Hematopoietic multipotent progenitor cell treated with erythropoietin and hydrocortisone succinate and interleukin-3 and kit ligand, for 4 days (in vitro differentiated cells): ENCODE results near the gene ZNF555.
"Not testable (repeated sequence)": the region's sequence is repeated elsewhere in the genome, so short reads cannot be mapped to it uniquely, and the experiment has no call there.

Experiments used
- DNase-seq: peaks from one replicate; pipeline ENCODE4 v3.0.0-alpha.2; 2015

ZNF555 gene

DNA sequence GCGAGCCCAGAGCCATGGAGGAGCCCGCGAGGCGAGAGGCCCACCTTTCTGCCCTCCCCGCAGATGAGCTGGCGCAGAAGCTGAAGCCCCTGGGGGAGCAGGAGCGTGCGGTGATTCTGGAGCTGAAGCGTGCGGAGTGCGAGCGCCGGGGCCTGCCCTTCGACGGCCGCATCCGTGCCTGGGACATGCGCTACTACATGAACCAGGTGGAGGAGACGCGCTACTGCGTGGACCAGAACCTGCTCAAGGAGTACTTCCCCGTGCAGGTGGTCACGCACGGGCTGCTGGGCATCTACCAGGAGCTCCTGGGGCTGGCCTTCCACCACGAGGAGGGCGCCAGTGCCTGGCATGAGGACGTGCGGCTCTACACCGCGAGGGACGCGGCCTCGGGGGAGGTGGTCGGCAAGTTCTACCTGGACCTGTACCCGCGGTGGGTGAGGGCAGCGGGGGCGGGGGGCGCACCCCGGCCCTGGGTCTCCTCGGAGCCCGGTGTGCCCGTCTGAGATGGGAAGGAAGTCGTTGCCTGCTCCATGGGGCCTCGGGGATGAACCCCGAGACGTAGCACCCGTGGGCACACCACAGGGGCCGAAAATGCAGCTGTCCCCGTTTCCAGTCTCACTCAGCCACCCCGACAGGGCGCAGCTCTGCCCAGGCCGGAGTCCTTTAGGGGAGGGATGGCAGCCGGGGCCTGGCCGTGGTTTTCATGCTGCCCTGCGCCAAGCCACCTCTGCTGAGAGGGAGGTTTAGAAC is 33.7 kb upstream of the ZNF555 start:
- no peak for DNase-seq

DNA sequence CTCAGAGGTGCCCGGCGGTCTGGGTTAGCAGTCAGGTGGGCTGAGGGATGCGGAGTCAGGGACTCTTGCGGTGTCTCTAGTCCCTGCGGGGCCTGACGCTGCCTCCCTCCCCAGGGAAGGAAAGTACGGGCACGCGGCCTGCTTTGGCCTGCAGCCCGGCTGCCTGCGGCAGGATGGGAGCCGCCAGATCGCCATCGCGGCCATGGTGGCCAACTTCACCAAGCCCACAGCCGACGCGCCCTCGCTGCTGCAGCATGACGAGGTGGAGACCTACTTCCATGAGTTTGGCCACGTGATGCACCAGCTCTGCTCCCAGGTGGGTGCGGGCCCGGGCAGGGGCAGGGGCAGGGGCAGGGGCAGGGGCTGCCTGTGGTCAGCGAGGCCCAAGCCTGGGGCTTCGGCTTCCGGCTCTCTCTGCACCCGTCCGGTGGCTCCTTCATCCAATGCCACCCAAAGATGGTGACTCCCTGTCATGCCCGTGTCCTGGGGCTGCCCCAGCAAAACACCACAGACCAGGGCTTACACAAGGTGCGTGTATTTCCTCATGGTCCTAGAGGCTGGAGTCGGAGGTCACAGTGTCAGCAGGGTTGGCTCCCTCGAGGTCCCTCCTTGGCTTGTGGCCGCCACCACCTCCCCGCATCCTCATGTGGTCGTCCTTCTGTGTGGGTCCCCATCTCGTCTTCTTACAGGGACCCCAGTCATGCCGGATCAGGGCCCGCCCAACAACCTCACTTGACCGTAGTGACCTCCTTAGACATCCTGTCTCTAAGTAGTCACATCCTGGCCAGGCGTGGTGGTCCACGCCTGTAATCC is 32.9 kb upstream of the ZNF555 start:
- no peak for DNase-seq

DNA sequence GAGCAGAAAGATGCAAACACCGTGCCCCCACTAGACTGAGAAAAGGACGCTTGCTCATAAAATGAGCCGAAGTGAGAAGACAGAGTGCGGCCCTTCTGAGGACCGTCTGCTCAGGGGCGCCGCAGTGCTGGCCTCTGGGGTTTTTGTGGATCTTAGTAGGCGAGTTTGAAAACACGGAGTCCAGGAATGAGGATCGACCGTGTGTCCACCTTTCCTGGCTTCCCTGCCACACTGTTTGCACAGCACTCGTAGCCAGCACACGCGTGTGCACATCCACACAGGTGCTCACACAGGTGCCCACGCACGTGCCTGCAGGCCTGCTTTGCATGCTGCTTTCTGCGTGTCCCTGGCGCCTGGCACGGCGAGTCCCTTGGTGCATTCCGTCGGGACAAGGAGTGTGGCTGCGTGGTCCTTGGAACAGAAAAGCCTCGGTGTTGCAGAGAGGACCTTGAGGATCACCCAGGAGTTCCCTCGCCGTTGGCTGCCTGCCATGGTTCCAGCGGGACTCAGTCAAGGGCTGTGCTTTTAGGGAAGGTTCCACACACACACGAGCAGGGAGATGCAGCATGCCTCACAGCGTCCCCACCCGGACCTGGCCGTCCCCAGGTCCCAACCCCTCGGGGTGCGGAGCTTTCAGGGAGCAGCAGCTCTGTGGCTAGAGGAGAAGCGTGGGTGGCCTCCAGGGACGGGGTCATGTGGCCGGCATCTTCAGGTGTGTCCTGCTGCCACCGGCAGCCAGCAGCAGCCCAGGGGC is 31.7 kb upstream of the ZNF555 start:
- DNase-seq = no peak

DNA sequence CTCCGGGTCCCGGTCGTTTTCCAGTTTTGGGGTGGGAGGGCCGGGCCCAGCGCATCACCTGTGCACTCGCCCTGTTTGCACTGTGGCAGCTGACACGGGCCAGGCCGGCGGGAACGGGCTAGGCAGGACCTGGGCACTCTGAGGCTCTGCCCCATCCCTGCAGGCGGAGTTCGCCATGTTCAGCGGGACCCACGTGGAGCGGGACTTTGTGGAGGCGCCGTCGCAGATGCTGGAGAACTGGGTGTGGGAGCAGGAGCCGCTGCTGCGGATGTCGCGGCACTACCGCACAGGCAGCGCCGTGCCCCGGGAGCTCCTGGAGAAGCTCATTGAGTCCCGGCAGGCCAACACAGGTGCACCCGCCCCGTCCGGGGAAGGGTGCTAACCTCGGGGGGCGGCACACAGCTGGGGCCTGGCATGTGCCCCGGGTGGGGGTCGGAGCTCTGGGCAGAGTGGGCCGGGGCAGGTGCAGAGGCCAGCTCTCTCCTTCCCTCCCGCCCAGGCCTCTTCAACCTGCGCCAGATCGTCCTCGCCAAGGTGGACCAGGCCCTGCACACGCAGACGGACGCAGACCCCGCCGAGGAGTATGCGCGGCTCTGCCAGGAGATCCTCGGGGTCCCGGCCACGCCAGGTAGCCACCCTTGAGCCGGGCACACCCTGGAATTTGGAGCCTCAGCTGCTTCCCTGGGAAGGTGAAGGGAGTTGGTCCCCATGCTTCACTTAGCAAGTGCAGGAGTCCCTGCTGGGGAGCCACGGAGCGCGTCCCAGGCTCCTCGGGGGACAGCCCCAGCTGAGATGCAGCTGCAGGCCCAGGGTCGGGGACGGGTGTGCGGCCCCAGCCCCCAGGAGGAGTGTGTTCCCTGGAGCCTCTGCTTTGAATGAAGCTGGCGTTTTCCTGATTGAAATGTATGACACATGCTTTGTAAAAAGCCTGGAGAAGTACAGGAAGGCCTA is 30.9 kb upstream of the ZNF555 start:
- DNase-seq = no peak

DNA sequence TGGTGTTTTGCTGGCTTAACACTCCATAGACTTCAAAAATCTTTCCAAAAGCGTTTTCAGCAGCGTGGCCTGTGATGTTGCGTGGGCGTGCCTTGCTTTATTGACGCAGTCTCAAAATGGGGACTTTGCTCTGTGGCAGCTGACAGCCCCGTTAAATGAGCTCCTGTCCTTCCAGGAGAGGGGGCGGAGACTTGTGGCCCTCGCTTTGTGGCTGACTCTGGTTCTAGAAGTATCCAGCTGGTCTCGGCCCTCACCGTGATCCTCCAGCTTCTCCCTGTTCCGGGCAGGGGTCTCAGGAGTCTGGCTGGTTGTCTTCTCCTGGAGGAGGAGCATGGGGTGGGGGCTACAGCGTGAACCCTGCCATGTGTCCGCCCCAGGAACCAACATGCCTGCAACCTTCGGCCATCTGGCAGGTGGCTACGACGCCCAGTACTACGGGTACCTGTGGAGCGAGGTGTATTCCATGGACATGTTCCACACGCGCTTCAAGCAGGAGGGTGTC is 30.0 kb upstream of the ZNF555 start:
- no peak for DNase-seq

DNA sequence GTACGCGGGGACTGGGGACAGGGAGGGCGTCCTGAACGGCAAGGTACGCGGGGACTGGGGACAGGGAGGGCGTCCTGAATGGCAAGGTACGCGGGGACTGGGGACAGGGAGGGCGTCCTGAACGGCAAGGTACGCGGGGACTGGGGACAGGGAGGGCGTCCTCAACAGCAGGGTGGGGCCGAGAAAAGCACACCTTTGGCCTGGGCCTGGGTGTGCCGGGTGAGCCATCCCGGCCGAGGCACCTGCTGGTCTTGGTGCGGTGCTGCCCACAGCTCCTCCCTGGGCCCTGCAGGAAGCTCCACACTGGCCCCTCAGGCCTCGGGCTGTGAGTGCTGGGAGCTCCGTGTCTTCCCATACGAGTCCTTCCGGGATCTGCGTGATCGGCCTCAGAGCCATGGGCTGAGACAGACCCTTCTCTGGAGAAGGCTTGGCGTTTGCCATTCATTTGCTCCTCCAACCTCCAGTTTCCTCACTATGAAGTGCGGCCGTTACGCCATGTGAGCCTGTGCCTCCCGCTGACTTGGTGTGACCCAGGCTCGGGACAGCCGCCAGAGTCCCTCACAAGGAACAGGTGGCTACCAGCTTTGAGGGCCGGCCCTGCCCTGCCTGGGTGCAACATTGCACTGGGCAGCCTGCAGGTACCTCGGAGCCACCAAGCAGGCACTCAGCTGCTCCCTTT is 29.4 kb upstream of the ZNF555 start:
- DNase-seq = no peak

DNA sequence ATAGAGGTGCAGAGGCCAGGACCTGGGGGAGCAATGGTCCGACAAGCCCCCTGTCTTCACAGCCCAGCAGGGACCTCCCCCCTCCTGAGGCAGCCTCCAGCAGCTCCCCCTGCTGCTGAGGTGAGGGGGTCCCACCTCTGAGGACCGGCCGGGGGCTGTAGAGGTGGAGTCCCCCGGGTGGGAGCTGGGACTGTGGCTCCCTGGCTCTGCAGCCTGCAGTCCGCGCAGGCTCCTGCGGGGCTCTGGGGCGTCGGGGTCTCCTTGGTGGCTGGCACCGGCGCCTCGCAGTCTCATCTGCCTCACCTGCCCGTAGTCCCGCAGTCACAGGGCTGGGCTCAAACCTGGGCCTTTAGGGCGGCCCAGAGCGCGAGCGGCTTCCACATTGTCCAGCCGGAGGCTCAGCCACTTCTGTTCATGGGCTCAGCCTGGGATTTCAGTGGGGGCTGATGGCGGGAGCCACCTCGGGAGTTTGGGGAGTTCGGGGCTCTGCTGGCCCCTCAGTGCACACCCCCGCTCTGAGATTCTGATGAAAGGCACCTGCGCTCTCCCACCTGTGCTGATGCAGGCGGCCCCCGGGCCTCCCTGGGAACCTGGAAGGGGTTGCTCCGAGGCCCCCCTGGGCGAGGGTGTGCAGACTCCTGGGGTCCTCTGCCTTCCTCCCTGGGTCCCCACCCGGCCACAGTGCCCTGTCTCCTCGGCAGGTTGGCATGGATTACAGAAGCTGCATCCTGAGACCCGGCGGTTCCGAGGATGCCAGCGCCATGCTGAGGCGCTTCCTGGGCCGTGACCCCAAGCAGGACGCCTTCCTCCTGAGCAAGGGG is 28.7 kb upstream of the ZNF555 start:
- no peak for DNase-seq

DNA sequence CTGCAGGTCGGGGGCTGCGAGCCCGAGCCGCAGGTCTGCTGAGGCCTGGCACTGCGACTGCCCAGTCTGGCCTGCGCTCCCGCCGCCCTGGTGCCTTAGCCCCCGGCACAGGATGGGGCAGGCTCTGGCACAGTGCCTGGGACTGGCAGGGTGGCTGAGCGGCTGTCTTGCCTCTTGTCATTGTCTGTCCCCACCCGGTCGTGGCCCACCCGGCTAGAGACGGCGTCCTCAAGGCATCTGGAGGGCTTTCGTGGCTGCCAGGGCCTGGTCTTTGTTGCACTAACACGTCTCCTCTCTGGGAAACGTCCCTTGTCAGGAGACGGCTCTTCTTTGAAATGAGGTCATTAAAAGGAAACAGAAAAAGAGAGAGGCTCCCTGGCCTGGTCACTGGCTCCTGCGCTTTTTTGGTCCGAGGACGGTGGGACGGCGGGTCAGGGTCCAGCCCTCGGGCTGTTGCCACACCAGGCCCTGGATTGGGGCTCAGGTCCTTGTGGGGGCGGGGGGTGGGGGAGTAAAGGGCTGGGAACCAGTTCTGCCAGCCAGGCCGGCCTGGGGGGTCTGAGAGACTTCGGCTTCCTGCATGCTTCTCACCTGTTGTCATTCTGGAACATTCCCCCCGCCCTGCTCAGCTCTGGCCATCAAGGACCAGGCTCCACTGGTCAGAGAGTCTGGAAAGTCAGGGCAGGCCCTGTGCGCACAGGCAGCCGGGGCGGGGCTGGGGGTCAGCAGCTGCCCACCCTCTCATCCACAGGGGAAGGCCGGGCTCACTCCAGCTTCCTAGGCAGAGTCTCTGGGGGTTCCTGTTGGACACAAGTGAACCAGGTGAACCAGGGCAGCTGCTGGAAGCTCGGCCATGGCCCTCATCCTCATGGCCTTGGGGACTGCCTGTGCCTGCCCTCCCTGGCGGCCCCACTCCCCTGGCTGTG is 27.8 kb upstream of the ZNF555 start:
- DNase-seq = no peak

DNA sequence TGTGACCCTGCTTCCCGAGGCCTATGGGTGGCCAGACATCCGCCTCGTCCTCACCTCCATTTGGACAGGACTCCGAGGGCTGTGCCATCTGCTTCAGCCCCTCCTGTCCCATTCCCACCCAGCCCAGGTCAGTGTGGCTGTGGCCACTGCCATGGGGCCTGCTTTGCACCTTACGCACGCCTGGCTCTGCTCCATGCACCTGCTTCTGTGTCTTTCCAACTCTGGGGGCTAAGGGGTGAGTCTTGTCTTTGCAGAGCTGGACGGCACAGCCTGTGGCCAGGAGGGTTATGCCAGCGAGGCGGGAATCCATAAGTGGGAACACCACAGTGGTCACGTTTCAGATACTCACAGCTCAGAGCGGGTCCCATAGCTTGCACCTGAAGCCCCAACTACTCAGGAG is 26.8 kb upstream of the ZNF555 start:
- no peak for DNase-seq

DNA sequence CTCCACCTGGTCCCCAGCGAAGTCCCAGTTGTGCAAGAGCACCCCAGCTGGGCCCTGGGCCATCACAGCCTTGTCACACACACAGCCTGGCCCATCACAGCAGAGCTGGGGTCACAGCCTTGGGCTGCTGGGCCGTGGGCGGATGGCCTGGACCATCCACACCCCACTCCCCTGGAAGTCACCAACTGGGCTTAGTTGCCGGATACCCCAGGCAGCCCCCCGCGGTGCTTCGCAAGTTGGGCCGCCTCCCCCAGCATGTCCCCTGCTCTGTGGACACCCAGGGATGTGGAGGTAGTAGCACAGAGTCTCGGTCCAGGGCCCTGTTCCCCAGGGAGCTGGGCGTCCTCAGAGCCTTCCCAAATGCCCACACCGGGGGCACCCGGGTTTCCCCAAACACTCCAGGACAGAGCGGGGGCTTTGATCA is 26.1 kb upstream of the ZNF555 start:
- DNase-seq = no peak

DNA sequence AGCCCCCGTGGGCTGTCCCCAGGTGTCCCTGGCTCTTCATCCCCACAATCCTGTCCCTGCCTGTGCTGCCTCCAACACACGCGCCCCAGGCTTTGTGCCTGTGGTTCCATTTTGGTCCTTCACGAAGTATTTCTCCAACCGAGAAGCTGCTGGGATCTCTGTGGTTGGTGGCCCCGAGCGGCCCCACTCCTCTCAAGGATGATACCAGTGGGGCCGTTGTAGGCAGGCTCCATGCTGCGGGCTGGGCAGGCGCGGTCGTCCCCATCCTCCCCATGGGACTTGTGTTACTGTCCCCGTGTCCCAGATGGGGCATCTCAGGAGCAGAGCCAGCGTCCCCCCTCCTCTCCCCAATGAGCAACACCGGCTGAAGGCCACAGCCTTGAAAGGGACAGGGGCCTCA is 25.4 kb upstream of the ZNF555 start:
- DNase-seq = no peak

DNA sequence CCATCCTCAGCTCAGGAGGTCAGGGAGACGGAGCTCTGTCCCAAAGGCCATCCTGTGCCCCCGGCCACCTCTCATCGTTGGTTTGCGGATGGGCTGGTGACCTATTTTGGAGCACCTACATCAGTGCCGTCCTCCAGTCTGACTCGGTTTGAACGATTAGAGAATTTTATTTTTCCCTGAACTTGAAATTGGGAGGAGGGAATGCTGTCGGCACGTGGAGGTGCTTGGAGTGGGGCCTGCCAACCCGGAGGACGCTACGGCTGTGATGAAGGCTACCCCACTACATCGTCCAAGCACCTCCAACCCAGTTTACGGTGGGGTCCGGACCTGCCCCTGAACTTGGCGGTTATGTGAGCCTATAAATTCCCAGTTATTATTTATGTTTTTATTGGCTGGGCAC is 24.6 kb upstream of the ZNF555 start:
- no peak for DNase-seq

DNA sequence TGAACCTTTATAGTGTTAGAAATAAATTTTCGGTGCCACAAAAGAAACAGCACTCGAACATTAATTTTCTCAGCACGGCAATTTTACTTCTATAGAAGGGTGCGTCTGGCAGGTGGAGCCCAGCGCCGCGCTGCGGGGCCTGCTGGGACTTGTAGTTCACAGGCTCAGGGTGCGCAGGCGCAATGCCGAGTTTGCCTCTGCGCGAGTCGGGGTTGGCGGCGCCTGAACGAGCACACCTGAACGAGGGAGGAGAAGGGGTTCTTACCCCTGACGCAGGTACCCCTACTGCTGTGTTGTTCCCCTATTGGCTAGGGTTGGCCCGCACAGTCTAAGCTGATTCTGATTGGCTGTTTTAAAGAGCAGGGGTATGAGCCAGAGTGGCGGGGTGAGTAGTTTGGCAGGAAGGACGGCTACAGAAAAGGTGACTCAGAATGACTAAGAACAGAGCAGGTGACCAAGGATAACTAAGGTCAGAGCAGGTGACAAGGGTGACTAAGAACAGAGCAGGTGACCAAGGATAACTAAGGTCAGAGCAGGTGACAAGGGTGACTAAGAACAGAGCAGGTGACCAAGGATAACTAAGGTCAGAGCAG is 23.9 kb upstream of the ZNF555 start:
- DNase-seq = not testable (repeated sequence)

DNA sequence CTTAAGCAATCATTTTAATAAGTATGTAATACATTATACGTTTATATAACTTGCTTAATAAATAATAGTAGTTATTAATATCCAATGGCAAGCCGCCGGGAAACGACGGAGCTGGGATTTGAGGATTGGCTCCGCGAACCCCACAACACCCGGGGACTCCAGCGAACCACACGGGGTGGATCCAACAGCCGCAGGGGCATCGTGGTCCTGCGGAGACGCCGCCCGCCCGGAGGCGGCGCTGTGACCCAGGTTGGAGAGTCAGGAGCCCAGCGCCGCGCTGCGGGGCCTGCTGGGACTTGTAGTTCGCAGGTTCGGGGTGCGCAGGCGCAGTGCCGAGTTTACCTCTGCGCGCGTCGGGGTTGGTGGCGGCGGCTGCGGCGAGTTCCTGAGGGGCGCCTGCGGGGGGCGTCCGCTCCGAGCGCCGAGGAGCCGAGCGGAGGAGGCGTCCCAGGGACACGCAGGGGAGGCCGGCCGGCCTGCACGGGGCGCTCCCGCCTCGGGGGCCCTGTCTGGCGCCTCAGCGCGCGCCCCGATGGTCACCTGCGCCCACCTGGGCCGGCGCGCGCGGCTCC is 21.6 kb upstream of the ZNF555 start, which contains the start of gene ZNF554:
TSS of gene ZNF554 (plus strand) at position 329 of the 572 bp plus-strand sequence. CDS start at position 533, 204 bp downstream.
- DNase-seq = peak; percentile 99

DNA sequence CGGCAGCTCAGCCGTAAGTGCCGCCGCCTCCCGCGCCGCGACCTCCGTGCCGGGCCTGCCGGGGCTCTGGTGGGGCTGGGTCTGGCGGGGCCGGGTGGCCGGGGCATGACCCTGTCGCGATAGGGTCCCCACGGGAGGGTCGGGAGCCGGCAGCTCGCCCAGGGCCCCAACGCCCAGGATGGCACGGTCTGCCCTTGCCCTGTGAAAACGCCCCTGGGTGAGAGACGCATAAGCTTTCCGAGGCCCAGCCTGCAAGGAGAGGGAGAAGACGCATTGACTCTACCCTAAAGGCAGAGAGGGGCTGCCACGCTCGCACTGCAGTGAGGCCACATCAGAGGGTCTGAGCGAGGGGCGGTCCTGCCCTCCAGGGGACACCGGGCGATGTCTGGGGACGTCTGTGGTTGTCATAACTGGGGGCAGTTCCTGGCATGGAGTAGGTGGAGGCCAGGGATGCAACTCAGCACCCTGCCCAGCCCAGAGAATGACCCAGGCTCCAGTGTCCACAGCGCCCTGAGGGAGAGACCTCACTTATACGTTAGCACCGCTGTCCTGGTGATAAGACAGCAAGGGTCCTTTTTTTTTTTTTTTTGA is 21.1 kb upstream of the ZNF555 start:
- peak; percentile 54 for DNase-seq

DNA sequence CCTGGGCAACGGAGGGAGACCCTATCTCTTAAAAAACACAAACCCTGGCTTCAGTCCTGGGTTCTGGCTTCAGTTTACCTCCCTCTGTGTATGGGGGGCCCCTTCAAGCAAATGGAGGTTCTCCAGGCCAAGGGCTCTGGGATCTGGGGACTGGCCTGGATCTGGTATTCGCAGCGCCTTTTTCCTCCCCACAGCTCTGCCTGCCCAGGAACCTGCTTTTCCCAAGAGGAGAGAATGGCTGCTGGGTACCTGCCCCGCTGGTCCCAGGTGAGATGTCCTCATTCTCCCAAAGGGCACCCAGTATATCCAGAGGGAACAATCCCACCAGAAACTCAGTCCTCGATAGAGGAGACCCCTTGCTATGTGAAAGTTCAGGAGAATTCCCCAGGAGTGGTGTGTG is 18.4 kb upstream of the ZNF555 start:
- no peak for DNase-seq

DNA sequence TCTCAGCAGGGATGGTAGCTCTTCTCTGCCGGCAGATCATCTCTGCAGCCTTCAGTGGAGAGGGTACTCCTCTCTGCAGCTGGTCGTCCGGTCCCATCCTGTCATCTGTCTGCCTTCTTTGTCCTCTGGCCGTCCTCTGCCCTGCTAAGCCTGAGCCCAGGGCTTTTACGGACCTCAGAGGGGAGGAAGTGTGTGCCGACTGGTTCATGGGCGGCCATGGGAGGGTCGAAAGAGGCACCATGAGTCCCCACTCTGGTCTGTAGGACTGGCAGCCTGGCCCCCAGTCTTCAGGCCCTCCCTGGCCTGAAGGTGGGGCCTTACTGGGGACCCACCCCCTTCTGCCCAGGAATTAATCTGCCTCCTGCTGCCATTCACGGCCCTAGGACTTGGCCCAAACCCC is 17.6 kb upstream of the ZNF555 start:
- no peak for DNase-seq

DNA sequence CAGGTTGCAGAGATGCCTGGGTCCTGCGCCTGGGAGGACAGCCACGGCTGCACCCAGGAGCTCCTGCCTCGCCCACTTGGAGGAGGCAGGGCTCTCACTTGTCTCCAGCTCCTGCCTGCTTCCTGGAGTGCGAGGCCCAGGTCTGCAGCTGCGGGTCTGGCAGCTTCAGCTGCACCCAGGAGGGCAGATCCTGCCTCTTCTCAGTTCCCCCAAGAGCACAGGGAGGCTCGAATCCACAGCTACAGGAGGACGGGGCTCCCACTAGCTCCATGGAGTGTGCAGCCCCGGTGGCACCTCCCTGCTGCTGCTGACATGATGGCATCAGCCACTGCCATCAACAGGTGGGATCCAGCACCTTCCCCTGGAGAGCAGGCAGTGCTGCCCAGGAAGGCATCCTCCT is 17.1 kb upstream of the ZNF555 start:
- no peak for DNase-seq
